Smooth muscle cell of the brain vasculature (primary cell): ENCODE results near the gene OR2AP1.
"Not testable (repeated sequence)": the region's sequence is repeated elsewhere in the genome, so short reads cannot be mapped to it uniquely, and the experiment has no call there.

ENCODE experiments used
- DNase-seq: peaks from one replicate; pipeline ENCODE4 v3.0.0-alpha.2; 2012; ENCODE audit warnings: low read depth, low spot score

Gene OR2AP1

DNA sequence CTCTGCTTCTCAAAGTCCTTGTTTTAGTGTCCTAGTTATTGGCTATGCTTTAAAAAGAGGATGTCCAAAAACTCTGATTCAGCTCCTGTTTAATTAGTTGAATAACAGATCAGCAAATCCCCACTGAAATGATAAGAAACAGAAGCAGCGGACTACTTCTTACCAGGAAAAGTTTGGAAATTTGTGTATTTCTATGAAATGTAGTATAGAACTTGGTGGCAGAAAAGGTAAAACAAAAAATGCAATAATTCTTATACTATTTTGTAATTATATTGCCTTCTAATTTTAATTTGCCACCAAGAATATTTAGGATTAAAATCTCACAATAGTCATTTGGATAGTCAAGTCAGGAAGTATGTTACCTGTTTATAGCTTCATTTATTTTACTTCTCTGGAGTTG lies at the start of gene OR2AP1:
Gene OR2AP1, plus strand, starts transcription at position 301 of the 400 bp plus-strand sequence. CDS start 1,947 bp downstream, outside the sequence.
- DNase-seq, result no peak

DNA sequence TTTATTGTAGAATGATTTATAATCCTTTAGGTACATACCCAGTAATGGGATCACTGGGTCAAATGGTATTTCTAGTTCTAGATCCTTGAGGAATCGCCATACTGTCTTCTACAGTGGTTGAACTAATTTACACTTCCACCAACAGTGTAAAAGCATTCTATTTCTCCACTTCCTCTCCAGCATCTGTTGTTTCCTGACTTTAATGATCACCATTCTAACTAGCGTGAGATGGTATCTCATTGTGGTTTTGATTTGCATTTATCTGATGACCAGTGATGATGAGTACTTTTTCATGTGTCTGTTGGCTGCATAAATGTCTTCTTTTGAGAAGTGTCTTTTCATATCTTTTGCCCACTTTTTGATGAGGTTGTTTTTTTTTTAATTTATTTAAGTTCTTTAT lies 24.0 kb upstream of the OR2AP1 start:
- not testable (repeated sequence) for DNase-seq

DNA sequence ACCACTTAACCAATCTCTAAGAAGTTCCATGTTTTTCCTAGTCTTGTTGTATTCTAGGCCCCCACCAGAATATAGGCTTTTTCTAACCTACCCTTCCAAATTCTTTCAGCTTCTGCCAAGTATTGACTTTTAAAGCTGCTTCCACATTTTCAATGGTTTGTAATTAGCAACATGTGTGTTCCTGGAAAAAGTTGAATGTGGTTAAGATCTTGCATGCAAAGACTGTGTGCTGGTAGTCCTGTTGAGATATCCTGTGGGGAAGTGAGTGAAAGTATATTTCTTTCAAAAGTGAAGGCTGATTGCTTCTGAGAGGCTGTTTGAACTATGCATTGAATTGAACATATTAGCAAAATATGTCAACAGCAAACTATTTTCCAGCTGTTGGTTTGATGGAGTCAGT lies 23.5 kb upstream of the OR2AP1 start:
- no peak for DNase-seq

DNA sequence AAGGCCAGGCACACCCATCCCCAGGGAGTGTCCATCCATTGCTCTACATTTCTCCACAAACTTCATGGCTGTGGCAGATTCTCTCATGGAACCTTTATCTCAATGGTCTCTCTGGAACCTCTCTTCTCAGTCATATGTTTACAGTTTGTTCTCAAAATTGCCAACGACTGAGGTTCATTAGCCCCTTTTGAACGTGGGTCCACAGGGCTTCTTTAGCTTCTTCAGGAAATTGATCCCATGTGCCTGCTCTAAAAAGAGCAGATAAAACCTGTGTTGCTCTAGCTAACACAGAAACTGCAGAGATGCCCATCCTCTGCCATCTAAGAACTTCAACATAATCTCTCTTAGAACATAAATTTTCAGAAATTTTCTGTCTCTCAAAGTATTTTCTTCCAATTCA lies 23.0 kb upstream of the OR2AP1 start, which contains the start of gene OR6C4:
Gene OR6C4, plus strand, starts transcription at position 301 of the 400 bp plus-strand sequence. CDS start 1,625 bp downstream, outside the sequence.
- DNase-seq, result no peak

DNA sequence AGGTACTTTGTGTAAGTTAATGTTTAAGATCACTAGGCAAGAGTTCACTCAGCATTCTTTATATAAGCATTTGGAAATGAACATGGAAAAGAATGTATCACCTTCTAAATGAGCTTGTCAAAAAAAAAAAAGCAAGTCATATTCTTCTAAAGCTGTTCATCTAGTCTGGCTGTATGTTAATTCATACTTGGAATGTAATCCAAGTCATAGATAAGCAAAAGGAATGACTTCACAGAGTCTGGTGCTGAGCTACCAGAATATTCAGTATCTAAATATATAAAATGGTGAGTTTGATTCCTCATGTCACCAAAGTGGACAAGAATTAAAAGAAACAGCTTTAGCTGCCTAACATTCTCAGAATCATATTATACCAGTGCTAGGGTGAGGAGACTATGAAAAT lies 18.0 kb upstream of the OR2AP1 start:
- no peak for DNase-seq

DNA sequence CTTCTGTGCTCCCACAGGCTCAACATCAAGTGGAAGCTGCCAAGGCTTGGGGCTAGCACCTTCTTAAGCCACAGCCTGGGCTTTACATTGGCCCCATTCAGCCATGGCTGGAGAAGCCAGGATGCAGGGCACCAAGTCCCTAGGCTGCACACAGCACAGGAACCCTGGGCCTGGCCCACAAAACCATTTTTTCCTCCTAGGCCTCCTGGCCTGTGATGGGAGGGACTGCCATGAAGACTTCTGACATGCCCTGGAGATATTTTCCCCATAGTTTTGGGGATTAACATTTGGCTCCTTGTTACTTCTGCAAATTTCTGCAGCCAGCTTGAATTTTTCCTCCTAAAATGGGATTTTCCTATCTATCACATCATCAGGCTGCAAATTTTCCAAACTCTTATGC lies 2.2 kb upstream of the OR2AP1 start:
- DNase-seq, result not testable (repeated sequence)

DNA sequence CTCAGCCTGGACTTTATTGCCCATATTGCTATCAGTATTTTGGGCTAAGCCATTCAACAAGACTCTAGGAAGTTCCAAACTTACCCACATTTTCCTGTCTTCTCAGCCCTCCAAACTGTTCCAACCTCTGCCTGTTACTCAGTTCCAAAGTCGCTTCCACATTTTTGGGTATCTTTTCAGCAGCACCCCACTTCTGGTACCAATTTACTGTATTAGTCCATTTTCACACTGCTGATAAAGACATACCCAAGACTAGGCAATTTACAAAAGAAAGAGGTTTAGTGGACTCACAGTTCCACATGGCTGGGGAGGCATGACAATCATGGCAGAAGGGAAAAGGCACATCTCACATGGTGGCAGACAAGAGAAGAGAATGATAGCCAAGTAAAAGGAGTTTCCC lies 1.6 kb upstream of the OR2AP1 start:
- not testable (repeated sequence) for DNase-seq

DNA sequence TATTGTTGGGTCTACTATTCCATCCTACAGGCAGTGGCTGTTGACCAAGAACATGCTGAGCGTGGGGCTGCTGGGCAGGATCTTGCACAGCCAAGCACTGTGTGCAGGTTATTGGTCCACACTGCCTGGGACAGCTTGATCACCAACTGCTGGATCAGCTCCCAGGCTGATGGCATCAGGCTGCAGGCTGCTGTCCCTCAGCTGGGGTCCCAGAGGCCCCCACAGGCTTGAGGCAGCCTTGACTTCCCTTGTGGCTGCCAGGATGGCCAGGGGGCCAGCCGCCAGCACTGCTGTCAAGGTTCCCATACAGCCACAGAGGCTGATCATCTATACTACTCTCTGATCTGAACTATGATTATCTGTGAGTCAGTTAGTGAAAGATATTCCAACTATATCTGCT lies 9.8 kb downstream of the OR2AP1 start:
- DNase-seq, result no peak

DNA sequence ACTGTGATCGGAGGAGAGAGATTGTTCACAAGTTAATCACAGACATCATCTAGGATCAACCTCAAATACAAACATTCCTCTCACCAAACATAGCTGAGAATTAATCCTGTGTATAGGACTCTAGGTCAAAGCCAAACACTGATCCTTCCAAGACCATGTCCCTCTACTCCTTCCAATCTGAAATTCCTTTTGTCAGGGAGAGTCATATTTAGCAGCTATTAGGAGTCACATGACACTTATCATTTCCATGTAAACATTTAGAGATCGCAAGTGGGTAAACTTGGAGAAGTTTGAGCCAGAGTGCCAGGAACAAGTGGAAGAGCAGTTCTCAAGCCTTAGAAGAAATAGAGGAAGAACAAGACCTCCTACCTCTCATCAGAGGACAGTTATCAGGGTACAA lies 13.5 kb downstream of the OR2AP1 start:
- DNase-seq, result no peak

DNA sequence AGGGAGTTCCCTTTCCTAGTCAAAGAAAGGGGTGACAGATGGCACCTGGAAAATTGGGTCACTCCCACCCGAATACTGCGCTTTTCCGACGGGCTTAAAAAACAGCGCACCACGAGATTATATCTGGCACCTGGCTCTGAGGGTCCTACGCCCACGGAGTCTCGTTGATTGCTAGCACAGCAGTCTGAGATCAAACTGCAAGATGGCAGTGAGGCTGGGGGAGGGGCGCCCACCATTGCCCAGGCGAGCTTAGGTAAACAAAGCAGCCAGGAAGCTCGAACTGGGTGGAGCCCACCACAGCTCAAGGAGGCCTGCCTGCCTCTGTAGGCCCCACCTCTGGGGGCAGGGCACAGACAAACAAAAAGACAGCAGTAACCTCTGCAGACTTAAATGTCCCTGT lies 17.9 kb downstream of the OR2AP1 start:
- not testable (repeated sequence) for DNase-seq

DNA sequence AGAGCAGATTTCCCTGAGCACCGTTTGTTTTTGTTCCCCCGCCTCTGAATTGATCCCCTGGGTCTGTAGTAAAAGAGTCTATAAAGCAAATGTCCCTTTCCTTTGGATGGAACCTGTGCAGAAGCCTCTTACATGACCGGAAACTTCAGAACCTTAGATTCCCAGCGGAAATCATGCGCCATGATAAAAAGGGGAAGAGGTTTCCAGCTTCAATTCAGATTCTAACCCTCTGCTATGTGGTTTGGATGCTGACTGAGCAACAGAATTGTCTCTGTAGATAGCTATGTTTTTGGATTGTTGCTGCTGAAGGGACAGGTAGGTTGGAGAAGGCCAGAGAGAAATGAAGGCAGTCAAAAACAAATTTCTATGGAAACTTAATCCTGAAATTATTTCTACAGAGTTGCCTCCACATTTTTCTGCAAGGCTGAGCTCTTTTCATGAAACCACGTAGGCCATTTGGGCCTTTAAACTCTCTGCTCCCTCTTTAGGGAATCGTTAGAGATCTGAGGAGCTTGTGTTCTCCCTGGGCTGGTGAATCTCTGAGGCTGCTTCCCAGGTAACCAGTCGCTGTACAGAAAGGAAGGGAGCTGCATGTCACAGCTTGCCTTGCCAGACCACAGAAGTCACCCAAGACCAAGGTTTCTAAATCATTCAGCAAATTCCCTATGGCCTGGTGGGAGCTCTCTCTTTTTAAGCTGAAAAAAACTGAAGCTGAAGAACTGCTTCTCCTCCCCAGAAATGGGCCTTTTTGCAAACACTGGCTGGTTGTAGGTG lies 35.7 kb downstream of the OR2AP1 start:
- no peak for DNase-seq

DNA sequence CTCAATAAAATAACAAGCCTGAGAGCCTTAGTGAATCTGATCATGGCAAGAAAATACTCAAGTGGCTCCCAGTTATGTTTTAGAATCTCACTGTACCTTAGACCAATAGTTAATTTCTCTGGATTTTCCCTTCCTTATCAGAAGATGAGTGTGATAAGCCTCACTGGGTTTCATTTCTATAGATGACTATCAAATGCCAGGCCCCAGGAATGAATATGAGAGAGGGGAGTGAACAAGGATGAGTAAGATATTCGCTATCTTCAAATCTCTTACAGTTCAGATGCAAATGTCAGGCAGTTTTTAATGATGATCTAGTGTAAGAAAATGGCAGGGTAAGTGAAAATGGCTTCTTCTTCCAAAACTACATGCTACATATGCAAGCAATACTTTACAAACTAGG lies 38.3 kb downstream of the OR2AP1 start:
- DNase-seq, result no peak

DNA sequence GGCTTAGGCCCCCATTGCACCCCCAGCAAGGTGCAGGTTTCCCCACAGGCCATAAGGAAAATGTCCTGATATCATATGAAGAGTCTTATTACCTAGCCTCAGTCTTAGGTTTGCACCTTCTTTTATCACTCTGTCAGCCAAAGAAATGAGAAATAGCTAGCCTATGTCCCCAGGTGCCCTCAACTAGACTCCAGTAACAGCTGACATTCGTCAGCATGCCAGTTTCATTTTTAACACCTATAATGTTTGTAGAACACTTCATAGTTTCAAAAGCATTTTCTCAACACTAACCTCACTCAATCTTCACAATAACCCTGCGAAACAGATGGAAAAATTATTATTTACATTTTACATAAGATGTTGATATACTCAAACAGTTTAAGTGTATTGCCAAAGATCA lies 40.4 kb downstream of the OR2AP1 start:
- DNase-seq, result no peak

DNA sequence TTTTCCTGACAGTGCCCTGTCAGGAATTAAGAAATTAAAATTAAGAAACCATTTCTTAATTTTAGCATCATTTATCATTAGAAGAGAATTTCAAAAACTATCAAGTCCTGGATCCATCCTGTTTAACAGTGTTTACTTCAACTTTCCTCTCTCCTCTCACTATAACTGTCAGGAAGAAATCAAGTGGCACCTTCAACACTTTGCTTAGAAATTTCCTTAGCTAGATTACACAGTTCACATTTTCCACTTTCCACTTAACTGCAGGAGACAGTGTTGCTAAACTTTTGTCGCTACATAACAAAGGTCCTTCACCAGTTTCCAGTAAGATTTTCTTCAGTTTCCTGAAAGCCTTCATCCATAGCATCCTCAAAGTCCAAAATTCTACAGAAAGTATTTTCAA lies 42.5 kb downstream of the OR2AP1 start:
- no peak for DNase-seq

DNA sequence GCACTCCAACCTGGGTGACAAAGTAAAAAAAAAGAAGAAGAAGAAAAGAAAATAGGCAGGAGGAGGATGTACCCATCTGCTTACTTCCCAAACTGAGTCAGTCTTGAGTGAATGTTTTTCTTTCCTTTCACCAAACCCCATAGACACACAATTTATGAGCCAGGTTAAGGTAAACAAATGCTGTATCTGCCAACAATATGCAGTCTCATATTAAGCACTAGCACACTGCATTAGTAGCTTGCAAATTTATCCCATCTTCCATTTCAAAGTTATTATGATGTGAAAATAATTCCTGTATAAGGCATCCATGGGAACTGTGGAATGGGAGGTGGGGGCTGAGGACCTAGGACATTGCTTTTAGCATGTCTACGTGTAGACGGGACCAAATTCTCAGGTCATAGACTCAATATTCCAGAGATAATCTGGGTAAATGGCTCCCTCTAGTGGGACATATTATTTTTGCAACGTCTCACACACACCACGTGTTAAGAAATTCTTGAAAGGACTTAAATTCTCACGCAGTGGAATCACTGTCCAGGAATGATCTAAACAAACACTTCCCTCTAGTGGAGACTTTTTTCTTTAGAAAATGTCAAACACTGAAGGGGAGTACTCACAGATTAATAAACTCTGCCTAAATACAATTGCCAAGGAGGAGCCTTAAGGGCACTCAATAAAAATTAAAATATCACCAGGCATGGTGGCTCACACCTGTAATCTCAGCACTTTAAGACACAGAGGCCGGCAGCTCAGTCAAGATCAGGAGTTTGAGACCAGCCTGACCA lies 47.3 kb downstream of the OR2AP1 start:
- DNase-seq, result peak; percentile 83

DNA sequence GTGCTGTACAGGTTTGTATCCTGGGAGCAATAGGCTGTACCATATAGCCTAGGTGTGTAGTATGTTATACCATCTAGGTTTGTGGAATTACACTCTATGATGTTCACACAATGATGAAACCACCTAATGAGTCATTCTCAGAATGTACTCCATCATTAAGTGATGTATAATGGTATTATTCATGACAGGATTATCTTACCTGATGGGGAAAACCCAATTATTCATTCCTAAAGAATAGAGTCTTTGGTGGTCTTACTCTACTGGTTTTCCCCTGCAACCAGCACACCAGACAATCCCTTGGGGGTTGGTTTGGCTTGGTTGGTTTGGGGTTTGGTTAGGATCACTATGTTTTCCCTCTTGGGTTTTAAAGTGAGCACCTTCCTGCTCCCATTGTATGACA lies 51.8 kb downstream of the OR2AP1 start:
- DNase-seq, result no peak
